GM19351 (cell line): Measurements from ENCODE around the gene PRIMA1.

Experiments used
- ATAC-seq: cut with Tn5 transposase; IDR thresholded peaks from one replicate; pipeline ENCODE4 v1.9.1; 2021; ENCODE audit warnings: mild to moderate bottlenecking, moderate library complexity; ENCODE audit not compliant: unreplicated experiment

PRIMA1 gene

GRCh38 chr14:93713726-93714405 lies 74.4 kb downstream of the PRIMA1 start:
- no peak for ATAC-seq

GRCh38 chr14:93712838-93713724 lies 75.2 kb downstream of the PRIMA1 start:
- no peak for ATAC-seq

GRCh38 chr14:93712079-93712837 lies 76.0 kb downstream of the PRIMA1 start:
- no peak for ATAC-seq

GRCh38 chr14:93709249-93709648 lies 79.0 kb downstream of the PRIMA1 start:
- no peak for ATAC-seq

- ATAC-seq: no peak
Observed at GRCh38 chr14:93708800-93709199, 79.5 kb downstream of the PRIMA1 start.

GRCh38 chr14:93708311-93708734 lies 80.0 kb downstream of the PRIMA1 start:
- ATAC-seq: no peak

GRCh38 chr14:93707475-93707874 lies 80.8 kb downstream of the PRIMA1 start:
- ATAC-seq: no peak

GRCh38 chr14:93706360-93706955 lies 81.8 kb downstream of the PRIMA1 start:
- ATAC-seq: no peak

- ATAC-seq: no peak
Observed at GRCh38 chr14:93705513-93706156, 82.7 kb downstream of the PRIMA1 start.

- no peak for ATAC-seq
Observed at GRCh38 chr14:93703941-93704340, 84.3 kb downstream of the PRIMA1 start.

GRCh38 chr14:93702946-93703345 lies 85.3 kb downstream of the PRIMA1 start:
- ATAC-seq: no peak

GRCh38 chr14:93701562-93701961 lies 86.7 kb downstream of the PRIMA1 start:
- ATAC-seq: no peak

GRCh38 chr14:93700928-93701327 lies 87.4 kb downstream of the PRIMA1 start:
- no peak for ATAC-seq

- ATAC-seq: no peak
Observed at GRCh38 chr14:93693914-93694313, 94.4 kb downstream of the PRIMA1 start.

GRCh38 chr14:93691042-93691780 lies 97.1 kb downstream of the PRIMA1 start:
- ATAC-seq: no peak

- ATAC-seq: no peak
Observed at GRCh38 chr14:93690146-93690545, 98.1 kb downstream of the PRIMA1 start.

- ATAC-seq: no peak
Observed at GRCh38 chr14:93688820-93689219, 99.5 kb downstream of the PRIMA1 start.

GRCh38 chr14:93688239-93688666 lies 100.0 kb downstream of the PRIMA1 start:
- no peak for ATAC-seq

GRCh38 chr14:93686268-93686667 lies 102.0 kb downstream of the PRIMA1 start:
- ATAC-seq: no peak
